A549 (cell line): Measurements from ENCODE around the gene ST6GAL1. TPM values are rescaled to one million over a fixed set of nuclear protein-coding genes. Genes with fewer than 3 reads are reported as not detected.

Experiments
- ATAC-seq, 2 experiments: fragments of 200-7000 bp in 1 of 2; fragments of >200 bp in 1 of 2; cut with Nextera tagmentation in 1 of 2; cut with Tn5 transposase in 1 of 2; 3 replicates each; pipeline versions ENCODE4 v1.8.0 to v1.9.1; 2018 to 2020; ENCODE audit warnings: mild to moderate bottlenecking in 1 of 2, moderate library complexity in 1 of 2
- CTCF ChIA-PET: fragments of 300-600 bp; sonication (Branson Sonifier 250); formaldehyde crosslinking; extraction: SDS; loops from one replicate; lab custom pipeline; 2021; ENCODE audit warnings: antibody characterized with exemption, inconsistent platforms; lab: Yijun Ruan, JAX
- POLR2A ChIA-PET: fragments of 350-600 bp; formaldehyde crosslinking; extraction: SDS; loops from one replicate; lab custom pipeline; 2021; ENCODE audit warnings: antibody characterized with exemption, inconsistent platforms; lab: Yijun Ruan, JAX
- DNase-seq, 2 experiments: peaks; one replicate each; pipeline versions ENCODE4 v3.0.0 to v3.0.0-alpha.2; 2011 to 2016; ENCODE audit warnings: low read depth in 1 of 2, low spot score in 1 of 2
- FAIRE-seq: peaks from 2 replicates; lab custom pipeline; 2011; peaks lifted over from hg19 to GRCh38; lab: Jason Lieb, UNC
- H3K27ac ChIP-seq, 2 experiments: fragments of >200 bp; sonication (Bioruptor Twin); formaldehyde crosslinking; 3 replicates each; pipeline ENCODE4 v1.5.1; 2016 to 2017
- H3K4me1 ChIP-seq: fragments of >200 bp; sonication (Bioruptor Twin); formaldehyde crosslinking; 3 replicates; pipeline ENCODE4 v1.6.1; 2016
- H3K4me2 ChIP-seq: fragments of >200 bp; sonication (Bioruptor Twin); formaldehyde crosslinking; 3 replicates; pipeline ENCODE4 v1.6.1; 2016
- H3K4me3 ChIP-seq: fragments of >200 bp; sonication (Bioruptor Twin); formaldehyde crosslinking; 3 replicates; pipeline ENCODE4 v1.5.1; 2016
- H3K9me3 ChIP-seq: fragments of >200 bp; sonication (Bioruptor Twin); formaldehyde crosslinking; 3 replicates; pipeline ENCODE4 v1.6.1; 2016
- BHLHE40 ChIP-seq: IDR thresholded peaks from 2 replicates; pipeline ENCODE4 v1.6.1; 2012; ENCODE audit warnings: low read depth, low read length, inconsistent platforms
- CBX8 ChIP-seq: fragments of 200-600 bp; sonication (generic); IDR thresholded peaks from 2 replicates; pipeline ENCODE4 v1.6.1; 2016
- CEBPB ChIP-seq, 2 experiments: fragments of >200 bp in 1 of 2; sonication (Bioruptor Twin) in 1 of 2; formaldehyde crosslinking in 1 of 2; IDR thresholded peaks; 2 replicates each; pipeline ENCODE4 v1.6.1; 2012 to 2016
- CHD2 ChIP-seq: fragments of 150-350 bp; IDR thresholded peaks from 2 replicates; pipeline ENCODE4 v1.6.1; 2014; ENCODE audit warnings: low read length; ENCODE audit not compliant: partially characterized antibody
- CTCF ChIP-seq: fragments of >200 bp; sonication (Bioruptor Twin); formaldehyde crosslinking; IDR thresholded peaks from 3 replicates; pipeline ENCODE4 v1.5.1; 2016
- EHMT2 ChIP-seq: fragments of 200-600 bp; sonication (generic); IDR thresholded peaks from 2 replicates; pipeline ENCODE4 v1.6.1; 2016; ENCODE audit warnings: antibody characterized with exemption, low read depth, mild to moderate bottlenecking, moderate library complexity
- ESRRA ChIP-seq: fragments of 150-350 bp; IDR thresholded peaks from 2 replicates; pipeline ENCODE4 v1.6.1; 2014; ENCODE audit warnings: mild to moderate bottlenecking, low read length, borderline replicate concordance
- GATA3 ChIP-seq: IDR thresholded peaks from 2 replicates; pipeline ENCODE4 v1.6.1; 2012; ENCODE audit warnings: borderline replicate concordance
- HEYL ChIP-seq: fragments of 250-450 bp; sonication (Bioruptor Pico); IDR thresholded peaks from 2 replicates; pipeline ENCODE4 v1.8.0; 2021; ENCODE audit warnings: mild to moderate bottlenecking, moderate library complexity
- HOXB5 ChIP-seq: fragments of 250-450 bp; sonication (Bioruptor Pico); IDR thresholded peaks from 2 replicates; pipeline ENCODE4 v1.5.0; 2020; ENCODE audit warnings: mild to moderate bottlenecking, moderate library complexity
- JUN ChIP-seq, 2 experiments: fragments of >200 bp; sonication (Bioruptor Twin); formaldehyde crosslinking; IDR thresholded peaks; 2 replicates in 1 of 2; 3 replicates in 1 of 2; pipeline ENCODE4 v1.6.1; 2016 to 2017
- KDM5A ChIP-seq: fragments of 200-600 bp; sonication (generic); IDR thresholded peaks from 2 replicates; pipeline ENCODE4 v1.6.1; 2016; ENCODE audit warnings: antibody characterized with exemption, mild to moderate bottlenecking
- MAX ChIP-seq: IDR thresholded peaks from 2 replicates; pipeline ENCODE4 v1.6.1; 2012
- MAZ ChIP-seq: fragments of 150-350 bp; IDR thresholded peaks from 2 replicates; pipeline ENCODE4 v1.6.1; 2014; ENCODE audit warnings: antibody characterized with exemption, low read depth, low read length, borderline replicate concordance
- MYC ChIP-seq: IDR thresholded peaks from 2 replicates; pipeline ENCODE4 v1.6.1; 2012; ENCODE audit warnings: mild to moderate bottlenecking, inconsistent platforms, low read length, improper control_type of control experiment, borderline replicate concordance
- NFE2L2 ChIP-seq: fragments of 150-350 bp; conservative IDR thresholded peaks from 2 replicates; pipeline ENCODE4 v1.6.1; 2014; ENCODE audit warnings: low read length
- NPAS2 ChIP-seq: fragments of 250-450 bp; sonication (Bioruptor Pico); IDR thresholded peaks from 2 replicates; pipeline ENCODE4 v1.8.0; 2022; ENCODE audit warnings: mild to moderate bottlenecking, moderate library complexity, borderline replicate concordance
- RFX5 ChIP-seq: fragments of 450-650 bp; IDR thresholded peaks from 2 replicates; pipeline ENCODE4 v1.7.1; 2014; ENCODE audit warnings: antibody characterized with exemption, mild to moderate bottlenecking, moderate library complexity
- RNF2 ChIP-seq: fragments of 200-600 bp; sonication (generic); IDR thresholded peaks from 2 replicates; pipeline ENCODE4 v1.6.1; 2016; ENCODE audit warnings: low read depth, mild to moderate bottlenecking, antibody characterized with exemption, moderate library complexity, borderline replicate concordance
- SREBF2 ChIP-seq: fragments of 450-650 bp; IDR thresholded peaks from 2 replicates; pipeline ENCODE4 v1.6.1; 2014; ENCODE audit warnings: mild to moderate bottlenecking, moderate library complexity
- ZC3H11A ChIP-seq: fragments of 450-650 bp; IDR thresholded peaks from 2 replicates; pipeline ENCODE4 v1.6.1; 2014; ENCODE audit warnings: antibody characterized with exemption, mild to moderate bottlenecking
- ZFP36 ChIP-seq: fragments of 450-650 bp; IDR thresholded peaks from 2 replicates; pipeline ENCODE4 v1.6.1; 2014; ENCODE audit warnings: borderline replicate concordance; ENCODE audit not compliant: partially characterized antibody
- ZNF302 ChIP-seq: fragments of 250-450 bp; sonication (Bioruptor Pico); IDR thresholded peaks from 2 replicates; pipeline ENCODE4 v1.9.0; 2021; ENCODE audit warnings: inconsistent platforms, mild to moderate bottlenecking, moderate library complexity
- WGBS: methylation state at CpG from one replicate; pipeline ENCODE4 v1.1.6; 2017; ENCODE audit errors: missing lambda C conversion rate; 5-methylcytosine and 5-hydroxymethylcytosine counted together
- polyA plus RNA-seq, 4 experiments: library from polyadenylated mRNA; depleted of rRNA in 3 of 4; stranded (reverse); fragments of >200 nt; fragmentation: RNase III in 1 of 4; extraction: RNeasy Plus Mini Kit Qiagen cat#74134 plus additional on column Dnase treatment in 1 of 4; gene quantifications; 2 replicates in 3 of 4; 3 replicates in 1 of 4; pipeline ENCODE4 v1.2.3, GENCODE V29; 2011 to 2017
- TF ChIP-seq, protein P1 (sequence below): IDR thresholded peaks from 2 replicates; pipeline ENCODE4 v1.6.1; 2012; ENCODE audit warnings: low read depth, borderline replicate concordance

ST6GAL1 gene
- polyA plus RNA-seq, 2 of the 4 experiments (the other 2 are of a cell fraction): 3.9 to 6.5 TPM

GRCh38 chr3:186920301-186920700, 10.0 kb upstream of the ST6GAL1 start:
- Histone ChIP-seq H3K4me1 (no peaks in the 10 kb centered on the region), H3K27ac (no peak overlapping the region), H3K4me3 (no peak overlapping the region), H3K9me3 (no peaks in the 10 kb centered on the region), H3K4me2 (no peak overlapping the region)
- WGBS: 76% methylated on average over 4 of the region's 4 CpGs
- FAIRE-seq (no peak), ATAC-seq (no peak), DNase-seq (no peak)
- CTCF ChIA-PET: interaction anchor here (2.5 kb wide), 1 partner anchor 71 kb away, joined by 8 read pairs; no protein-coding TSS in a partner anchor
- no peak for TF ChIP-seq RFX5
- no peak for TF ChIP-seq MAX
- TF ChIP-seq EHMT2: no peak
- no peak for TF ChIP-seq JUN (IDR thresholded peaks at IDR 0.05)
- TF ChIP-seq MYC: no peak
- TF ChIP-seq MAZ: no peak
- no peak for TF ChIP-seq ZNF302 (CRISPR knock-in tag)
- TF ChIP-seq, protein P1, sequence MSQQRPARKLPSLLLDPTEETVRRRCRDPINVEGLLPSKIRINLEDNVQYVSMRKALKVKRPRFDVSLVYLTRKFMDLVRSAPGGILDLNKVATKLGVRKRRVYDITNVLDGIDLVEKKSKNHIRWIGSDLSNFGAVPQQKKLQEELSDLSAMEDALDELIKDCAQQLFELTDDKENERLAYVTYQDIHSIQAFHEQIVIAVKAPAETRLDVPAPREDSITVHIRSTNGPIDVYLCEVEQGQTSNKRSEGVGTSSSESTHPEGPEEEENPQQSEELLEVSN: no peak
- no peak for TF ChIP-seq HOXB5 (CRISPR knock-in tag)
- no peak for TF ChIP-seq HEYL (CRISPR knock-in tag)
- no peak for TF ChIP-seq CEBPB (IDR thresholded peaks at IDR 0.05)
- no peak for TF ChIP-seq RNF2
- no peak for TF ChIP-seq NFE2L2
- no peak for TF ChIP-seq CBX8
- no peak for TF ChIP-seq CHD2
- TF ChIP-seq GATA3: no peak
- no peak for TF ChIP-seq SREBF2
- POLR2A ChIA-PET: no interaction called here

GRCh38 chr3:186920796-186921195, 9.5 kb upstream of the ST6GAL1 start:
- ATAC-seq (no peak), FAIRE-seq (no peak), DNase-seq (no peak)
- 86% methylated on average over 1 of the region's 1 CpG for WGBS
- Histone ChIP-seq H3K4me2 (no peak overlapping the region), H3K4me3 (no peak overlapping the region), H3K27ac (no peak overlapping the region), H3K4me1 (no peaks in the 10 kb centered on the region), H3K9me3 (no peaks in the 10 kb centered on the region)
- ChIA-PET CTCF (interaction anchor here (2.5 kb wide), 1 partner anchor 71 kb away, joined by 8 read pairs; no protein-coding TSS in a partner anchor), POLR2A (no interaction called here)
- TF ChIP-seq ZFP36 (no peak), ESRRA (no peak), ZC3H11A (no peak), BHLHE40 (no peak), EHMT2 (no peak)

DNA sequence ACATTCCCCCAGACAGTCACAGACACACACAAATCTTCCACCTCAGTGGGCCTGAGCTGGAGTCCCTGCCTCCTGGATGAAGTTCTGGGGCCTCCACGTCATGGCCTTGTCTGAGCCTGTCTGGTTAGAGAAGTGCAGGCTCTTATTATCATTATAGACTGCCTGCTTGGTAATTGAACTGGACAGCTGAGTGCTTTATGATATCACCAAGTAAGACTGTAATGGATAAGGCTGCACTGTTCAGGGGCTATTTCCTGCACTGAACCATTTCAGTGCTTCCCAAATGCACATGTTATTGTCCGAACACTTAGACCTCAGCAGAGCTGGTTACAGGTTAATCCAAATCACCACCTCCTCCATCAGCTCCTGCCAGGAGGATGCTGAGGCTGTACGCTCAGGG, 8.7 kb upstream of the ST6GAL1 start:
- FAIRE-seq: no peak

More for the DNA sequence above, 8.7 kb upstream of the ST6GAL1 start:
- ChIA-PET CTCF (interaction anchor here (0.6 to 2.5 kb wide), 2 partner anchors 16 to 72 kb away, joined by 4 to 8 read pairs; no protein-coding TSS in a partner anchor), POLR2A (no interaction called here)
- no peak for TF ChIP-seq ESRRA
- no peak for TF ChIP-seq KDM5A
- no peak for TF ChIP-seq CTCF
- TF ChIP-seq NPAS2: no peak
- no peak for TF ChIP-seq BHLHE40
- no peak for TF ChIP-seq RFX5
- TF ChIP-seq, all 56 proteins: peak for 0
- Histone ChIP-seq H3K4me1 (no peaks in the 10 kb centered on the region), H3K27ac (no peak overlapping the region), H3K9me3 (no peaks in the 10 kb centered on the region), H3K4me2 (no peak overlapping the region), H3K4me3 (no peak overlapping the region)
- WGBS: 82% methylated on average over 3 of the region's 3 CpGs
- ATAC-seq (no peak), DNase-seq (no peak)
